Measurements from ENCODE around the gene ZFHX3.

Gene ZFHX3

GRCh38 chr16:72818236-72818845 lies 229.6 kb downstream of the ZFHX3 start:
- no peaks in the 10 kb centered on the region for H3K9me3 ChIP-seq (ENCODE audit: control insufficient read depth in 1 of 2, low read length in 2 of 2)
- no peak overlapping the region for H3K4me3 ChIP-seq (ENCODE audit: low read depth in 1 of 2, low read length in 2 of 2)
- no peak overlapping the region for H3K9ac ChIP-seq (ENCODE audit: low read depth in 1 of 2, low read length in 2 of 2)
- H3K27me3 ChIP-seq (ENCODE audit: control insufficient read depth in 1 of 2, insufficient read depth in 2 of 2, low read length in 2 of 2) = no peaks in the 10 kb centered on the region
- H3K27ac ChIP-seq (ENCODE audit: low read depth, low read length) = no peak overlapping the region
- H3K36me3 ChIP-seq (ENCODE audit: control insufficient read depth in 1 of 2, insufficient read depth in 2 of 2, low read length in 2 of 2) = no peaks in the 10 kb centered on the region
- no peaks in the 10 kb centered on the region for H3K4me1 ChIP-seq (ENCODE audit: control insufficient read depth in 1 of 2, insufficient read depth in 2 of 2, low read length in 2 of 2)

GRCh38 chr16:72815348-72816318 lies 232.3 kb downstream of the ZFHX3 start:
- Histone ChIP-seq H3K36me3 (ENCODE audit: control insufficient read depth in 1 of 2, insufficient read depth in 2 of 2, low read length in 2 of 2) (peaks cover 6 to 12% of the 10 kb centered on the region in 2 donors), H3K9me3 (ENCODE audit: control insufficient read depth in 1 of 2, low read length in 2 of 2) (no peaks in the 10 kb centered on the region), H3K4me1 (ENCODE audit: control insufficient read depth in 1 of 2, insufficient read depth in 2 of 2, low read length in 2 of 2) (no peaks in the 10 kb centered on the region), H3K9ac (ENCODE audit: low read depth in 1 of 2, low read length in 2 of 2) (no peak overlapping the region), H3K4me3 (ENCODE audit: low read depth in 1 of 2, low read length in 2 of 2) (no peak overlapping the region), H3K27ac (ENCODE audit: low read depth, low read length) (no peak overlapping the region), H3K27me3 (ENCODE audit: control insufficient read depth in 1 of 2, insufficient read depth in 2 of 2, low read length in 2 of 2) (no peaks in the 10 kb centered on the region)

- Histone ChIP-seq H3K36me3 (ENCODE audit: control insufficient read depth in 1 of 2, insufficient read depth in 2 of 2, low read length in 2 of 2) (peaks cover 6 to 13% of the 10 kb centered on the region in 2 donors), H3K27ac (ENCODE audit: low read depth, low read length) (no peak overlapping the region), H3K9ac (ENCODE audit: low read depth in 1 of 2, low read length in 2 of 2) (no peak overlapping the region), H3K4me3 (ENCODE audit: low read depth in 1 of 2, low read length in 2 of 2) (no peak overlapping the region), H3K9me3 (ENCODE audit: control insufficient read depth in 1 of 2, low read length in 2 of 2) (no peaks in the 10 kb centered on the region), H3K4me1 (ENCODE audit: control insufficient read depth in 1 of 2, insufficient read depth in 2 of 2, low read length in 2 of 2) (no peaks in the 10 kb centered on the region), H3K27me3 (ENCODE audit: control insufficient read depth in 1 of 2, insufficient read depth in 2 of 2, low read length in 2 of 2) (no peaks in the 10 kb centered on the region)
Measured at GRCh38 chr16:72814226-72814625, 233.7 kb downstream of the ZFHX3 start.

GRCh38 chr16:72812672-72813071 lies 235.3 kb downstream of the ZFHX3 start:
- H3K36me3 ChIP-seq (ENCODE audit: control insufficient read depth in 1 of 2, insufficient read depth in 2 of 2, low read length in 2 of 2) = peaks cover 6 to 13% of the 10 kb centered on the region in 2 donors
- H3K4me1 ChIP-seq (ENCODE audit: control insufficient read depth in 1 of 2, insufficient read depth in 2 of 2, low read length in 2 of 2) = no peaks in the 10 kb centered on the region
- H3K27ac ChIP-seq (ENCODE audit: low read depth, low read length) = no peak overlapping the region

GRCh38 chr16:72811876-72812275 lies 236.1 kb downstream of the ZFHX3 start:
- Histone ChIP-seq H3K4me1 (ENCODE audit: control insufficient read depth in 1 of 2, insufficient read depth in 2 of 2, low read length in 2 of 2) (no peaks in the 10 kb centered on the region), H3K27me3 (ENCODE audit: control insufficient read depth in 1 of 2, insufficient read depth in 2 of 2, low read length in 2 of 2) (no peaks in the 10 kb centered on the region), H3K9me3 (ENCODE audit: control insufficient read depth in 1 of 2, low read length in 2 of 2) (no peaks in the 10 kb centered on the region), H3K36me3 (ENCODE audit: control insufficient read depth in 1 of 2, insufficient read depth in 2 of 2, low read length in 2 of 2) (peaks cover 6 to 13% of the 10 kb centered on the region in 2 donors), H3K9ac (ENCODE audit: low read depth in 1 of 2, low read length in 2 of 2) (no peak overlapping the region), H3K27ac (ENCODE audit: low read depth, low read length) (no peak overlapping the region), H3K4me3 (ENCODE audit: low read depth in 1 of 2, low read length in 2 of 2) (no peak overlapping the region)

More at GRCh38 chr16:72812672-72813071, 235.3 kb downstream of the ZFHX3 start:
- H3K4me3 ChIP-seq (ENCODE audit: low read depth in 1 of 2, low read length in 2 of 2) = no peak overlapping the region
- H3K9ac ChIP-seq (ENCODE audit: low read depth in 1 of 2, low read length in 2 of 2) = no peak overlapping the region
- no peaks in the 10 kb centered on the region for H3K9me3 ChIP-seq (ENCODE audit: control insufficient read depth in 1 of 2, low read length in 2 of 2)
- no peaks in the 10 kb centered on the region for H3K27me3 ChIP-seq (ENCODE audit: control insufficient read depth in 1 of 2, insufficient read depth in 2 of 2, low read length in 2 of 2)

GRCh38 chr16:72811188-72811720 lies 236.7 kb downstream of the ZFHX3 start:
- H3K36me3 ChIP-seq (ENCODE audit: control insufficient read depth in 1 of 2, insufficient read depth in 2 of 2, low read length in 2 of 2) = peaks cover 6 to 13% of the 10 kb centered on the region in 2 donors
- no peak overlapping the region for H3K9ac ChIP-seq (ENCODE audit: low read depth in 1 of 2, low read length in 2 of 2)
- H3K4me1 ChIP-seq (ENCODE audit: control insufficient read depth in 1 of 2, insufficient read depth in 2 of 2, low read length in 2 of 2) = no peaks in the 10 kb centered on the region
- no peaks in the 10 kb centered on the region for H3K27me3 ChIP-seq (ENCODE audit: control insufficient read depth in 1 of 2, insufficient read depth in 2 of 2, low read length in 2 of 2)
- H3K9me3 ChIP-seq (ENCODE audit: control insufficient read depth in 1 of 2, low read length in 2 of 2) = no peaks in the 10 kb centered on the region
- H3K4me3 ChIP-seq (ENCODE audit: low read depth in 1 of 2, low read length in 2 of 2) = no peak overlapping the region
- H3K27ac ChIP-seq (ENCODE audit: low read depth, low read length) = no peak overlapping the region

- Histone ChIP-seq H3K36me3 (ENCODE audit: control insufficient read depth in 1 of 2, insufficient read depth in 2 of 2, low read length in 2 of 2) (peaks cover 6 to 13% of the 10 kb centered on the region in 2 donors), H3K27ac (ENCODE audit: low read depth, low read length) (no peak overlapping the region), H3K9me3 (ENCODE audit: control insufficient read depth in 1 of 2, low read length in 2 of 2) (no peaks in the 10 kb centered on the region), H3K27me3 (ENCODE audit: control insufficient read depth in 1 of 2, insufficient read depth in 2 of 2, low read length in 2 of 2) (no peaks in the 10 kb centered on the region), H3K4me1 (ENCODE audit: control insufficient read depth in 1 of 2, insufficient read depth in 2 of 2, low read length in 2 of 2) (no peaks in the 10 kb centered on the region), H3K4me3 (ENCODE audit: low read depth in 1 of 2, low read length in 2 of 2) (no peak overlapping the region), H3K9ac (ENCODE audit: low read depth in 1 of 2, low read length in 2 of 2) (no peak overlapping the region)
Measured at GRCh38 chr16:72810480-72810879, 237.4 kb downstream of the ZFHX3 start.

GRCh38 chr16:72809446-72809845 lies 238.5 kb downstream of the ZFHX3 start:
- H3K27me3 ChIP-seq (ENCODE audit: control insufficient read depth in 1 of 2, insufficient read depth in 2 of 2, low read length in 2 of 2) = no peaks in the 10 kb centered on the region

GRCh38 chr16:72808754-72809153 lies 239.2 kb downstream of the ZFHX3 start:
- Histone ChIP-seq H3K4me3 (ENCODE audit: low read depth in 1 of 2, low read length in 2 of 2) (no peak overlapping the region), H3K36me3 (ENCODE audit: control insufficient read depth in 1 of 2, insufficient read depth in 2 of 2, low read length in 2 of 2) (peaks cover 6 to 13% of the 10 kb centered on the region in 2 donors), H3K9me3 (ENCODE audit: control insufficient read depth in 1 of 2, low read length in 2 of 2) (no peaks in the 10 kb centered on the region), H3K4me1 (ENCODE audit: control insufficient read depth in 1 of 2, insufficient read depth in 2 of 2, low read length in 2 of 2) (no peaks in the 10 kb centered on the region), H3K27ac (ENCODE audit: low read depth, low read length) (no peak overlapping the region), H3K9ac (ENCODE audit: low read depth in 1 of 2, low read length in 2 of 2) (no peak overlapping the region), H3K27me3 (ENCODE audit: control insufficient read depth in 1 of 2, insufficient read depth in 2 of 2, low read length in 2 of 2) (no peaks in the 10 kb centered on the region)

More at GRCh38 chr16:72809446-72809845, 238.5 kb downstream of the ZFHX3 start:
- no peaks in the 10 kb centered on the region for H3K9me3 ChIP-seq (ENCODE audit: control insufficient read depth in 1 of 2, low read length in 2 of 2)
- H3K4me1 ChIP-seq (ENCODE audit: control insufficient read depth in 1 of 2, insufficient read depth in 2 of 2, low read length in 2 of 2) = no peaks in the 10 kb centered on the region
- H3K36me3 ChIP-seq (ENCODE audit: control insufficient read depth in 1 of 2, insufficient read depth in 2 of 2, low read length in 2 of 2) = peaks cover 6 to 13% of the 10 kb centered on the region in 2 donors
- H3K27ac ChIP-seq (ENCODE audit: low read depth, low read length) = no peak overlapping the region
- H3K9ac ChIP-seq (ENCODE audit: low read depth in 1 of 2, low read length in 2 of 2) = no peak overlapping the region
- no peak overlapping the region for H3K4me3 ChIP-seq (ENCODE audit: low read depth in 1 of 2, low read length in 2 of 2)

GRCh38 chr16:72807245-72807644 lies 240.7 kb downstream of the ZFHX3 start:
- H3K27me3 ChIP-seq (ENCODE audit: control insufficient read depth in 1 of 2, insufficient read depth in 2 of 2, low read length in 2 of 2) = no peaks in the 10 kb centered on the region
- H3K4me1 ChIP-seq (ENCODE audit: control insufficient read depth in 1 of 2, insufficient read depth in 2 of 2, low read length in 2 of 2) = no peaks in the 10 kb centered on the region
- H3K27ac ChIP-seq (ENCODE audit: low read depth, low read length) = no peak overlapping the region
- H3K4me3 ChIP-seq (ENCODE audit: low read depth in 1 of 2, low read length in 2 of 2) = no peak overlapping the region
- peaks cover 6 to 13% of the 10 kb centered on the region in 2 donors for H3K36me3 ChIP-seq (ENCODE audit: control insufficient read depth in 1 of 2, insufficient read depth in 2 of 2, low read length in 2 of 2)
- H3K9ac ChIP-seq (ENCODE audit: low read depth in 1 of 2, low read length in 2 of 2) = no peak overlapping the region
- no peaks in the 10 kb centered on the region for H3K9me3 ChIP-seq (ENCODE audit: control insufficient read depth in 1 of 2, low read length in 2 of 2)

Data from duodenal mucosa (tissue), 2 donors.